ENCODE measurements around the gene INAFM2. TPM values are rescaled to one million over a fixed set of nuclear protein-coding genes. Genes with fewer than 3 reads are reported as not detected.

INAFM2 gene
- total and polyA plus RNA-seq, 2 donors (not counting 3 experiments of a cell fraction or from before 2014, with no cell fraction given): 10.4 to 24.1 TPM

DNA sequence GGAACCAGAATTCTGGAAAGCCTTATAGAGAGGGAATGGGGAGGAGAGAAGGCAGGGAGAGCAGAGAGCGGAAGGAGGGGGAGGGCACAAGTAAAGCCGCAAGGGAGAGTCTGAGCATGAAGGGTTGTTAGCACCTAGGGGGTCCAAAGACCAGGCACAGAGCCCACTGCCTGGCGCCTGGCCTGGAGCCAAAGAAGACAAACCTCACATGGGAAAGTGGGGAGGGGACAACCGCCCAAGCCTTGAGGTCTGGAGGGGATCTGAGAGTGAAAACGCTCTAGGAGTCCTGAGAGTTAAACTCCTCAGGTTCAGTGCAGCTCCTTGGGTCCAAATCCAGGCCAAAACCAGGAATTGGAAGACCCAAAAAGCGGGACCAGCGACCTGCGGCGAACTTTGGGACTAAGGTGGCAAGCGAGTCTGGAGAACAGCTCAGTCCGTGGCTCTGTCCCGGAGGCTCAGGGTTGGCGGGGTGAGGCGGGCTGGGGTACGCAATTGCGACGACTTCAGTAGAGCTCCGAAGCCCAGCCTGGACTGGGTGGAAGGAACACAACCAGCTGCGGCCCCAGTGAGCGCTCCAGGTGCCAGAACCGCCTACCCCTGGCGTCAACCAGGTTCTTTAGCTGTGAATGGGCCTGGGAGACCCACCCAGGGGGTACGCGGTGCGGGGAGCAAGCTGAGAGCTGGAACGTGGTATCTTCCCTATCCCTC lies 807 bp upstream of the INAFM2 start:
- Histone ChIP-seq H3K79me2 (ENCODE audit: control insufficient read depth, insufficient read depth, low read length) (peaks cover 11% of the 10 kb centered on the region), H3K4me3 (replicated peaks in 1 of 3; ENCODE audit: insufficient read depth in 1 of 3, low read depth in 1 of 3, low read length in 3 of 3) (no peak overlapping the region), H3K36me3 (ENCODE audit: control insufficient read depth in 2 of 2, extremely low read depth in 1 of 2, insufficient read depth in 2 of 2, low read length in 2 of 2) (no peaks in the 10 kb centered on the region), H3K9me1 (replicated peaks; ENCODE audit: control insufficient read depth, extremely low read depth, insufficient read depth, low read length) (no peaks in the 10 kb centered on the region), H3K4me2 (ENCODE audit: insufficient read depth, low read length) (peak overlapping the region; percentile 45), H2AFZ (ENCODE audit: low read depth, low read length) (peak overlapping the region; percentile 6), H3K9ac (replicated peaks; ENCODE audit: extremely low read depth, insufficient read depth, low read length) (no peak overlapping the region), H3K27ac (ENCODE audit: insufficient read depth, low read depth, low read length) (no peak overlapping the region), H3K27me3 (ENCODE audit: control insufficient read depth in 2 of 2, insufficient read depth in 2 of 2, low read length in 2 of 2) (no peaks in the 10 kb centered on the region), H3K9me3 (replicated peaks; ENCODE audit: control insufficient read depth, insufficient read depth, low read length) (no peaks in the 10 kb centered on the region), H3K4me1 (ENCODE audit: control insufficient read depth, extremely low read depth, insufficient read depth, low read length) (peaks cover 43% of the 10 kb centered on the region), H4K20me1 (replicated peaks; ENCODE audit: control insufficient read depth, extremely low read depth, insufficient read depth, low read length) (no peaks in the 10 kb centered on the region)
- TF ChIP-seq GATA2 (IDR thresholded peaks at IDR 0.05; ENCODE audit: insufficient read depth, insufficient read length, low read depth, low read length): no peak
- TF ChIP-seq EZH2 (IDR thresholded peaks at IDR 0.05; ENCODE audit: borderline replicate concordance, low read depth, low read length, severe bottlenecking): peak; percentile 32
- ChIA-PET CTCF (interaction anchor here (0.6 to 15.0 kb wide), 25 partner anchors 8 to 245 kb away, joined by 3 to 287 read pairs (median 4); partner anchors contain the start of genes BAHD1, CCDC9B and PLCB2), POLR2A (interaction anchor here (0.7 to 2.3 kb wide), 2 partner anchors 11 to 18 kb away, joined by 6 to 11 read pairs; partner anchors contain the start of gene CCDC9B)
- no TSS peak for BruUV-seq (replicated peaks)
- DNase-seq (ENCODE audit: low read depth, low spot score): no peak
- no peak for FAIRE-seq
- dilution Hi-C loops (cut with MboI; ENCODE audit: extremely low pct_ligation_motif_present, low sequenced_read_pairs): no loop called here
- intact Hi-C loops (cut with micrococcal nuclease): loop anchor here (1.0 kb wide), 4 partner anchors 7 to 100 kb away; partner anchors contain the start of gene DISP2

DNA sequence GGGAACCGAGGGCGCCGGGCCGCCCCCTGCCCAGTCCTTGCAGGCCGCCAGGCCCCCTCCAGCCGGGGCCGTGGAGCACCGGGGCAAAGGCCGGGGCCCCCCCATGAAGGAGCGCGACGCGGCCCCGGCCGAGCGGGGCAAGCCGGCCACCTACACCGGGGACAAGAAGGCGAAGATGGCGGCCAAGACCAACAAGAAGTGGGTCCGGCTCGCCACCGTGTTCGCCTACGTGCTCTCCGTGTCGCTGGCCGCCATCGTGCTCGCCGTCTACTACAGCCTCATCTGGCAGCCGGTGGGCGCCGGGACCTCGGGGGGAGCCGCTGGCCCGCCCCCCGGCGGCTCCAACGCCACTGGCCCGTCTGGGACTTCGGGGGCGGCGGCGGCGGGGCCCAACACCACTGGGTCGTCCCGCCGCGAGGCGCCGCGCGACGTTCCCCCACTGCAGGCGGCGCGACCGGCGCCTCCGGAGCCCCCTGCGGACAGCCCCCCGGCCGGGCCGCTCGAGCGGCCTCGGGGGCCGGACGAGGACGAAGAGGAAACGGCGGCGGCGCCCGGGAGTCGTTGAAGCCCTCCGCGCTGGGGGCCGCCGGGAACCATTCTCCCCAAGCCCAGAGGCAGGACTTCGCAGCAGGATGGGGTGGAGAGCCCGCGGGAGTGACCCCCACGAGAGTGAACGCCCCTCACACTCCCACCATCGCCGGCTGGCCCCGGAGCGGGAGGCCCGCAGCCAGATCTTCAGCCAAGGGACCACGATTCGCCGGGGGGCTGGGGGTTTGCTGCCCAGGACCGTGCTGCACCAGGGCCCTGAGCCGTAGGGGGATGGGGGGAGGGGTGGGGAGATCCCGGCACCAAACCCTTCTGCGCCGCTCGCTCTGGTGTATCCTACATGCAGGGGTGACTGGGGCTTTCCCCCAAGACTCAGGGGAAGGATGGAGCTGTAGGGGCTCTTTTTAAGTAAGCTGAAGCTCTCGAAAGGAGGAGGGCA lies 753 bp downstream of the INAFM2 start:
- Histone ChIP-seq H4K20me1 (replicated peaks; ENCODE audit: control insufficient read depth, extremely low read depth, insufficient read depth, low read length) (no peaks in the 10 kb centered on the region), H3K79me2 (ENCODE audit: control insufficient read depth, insufficient read depth, low read length) (peaks cover 11% of the 10 kb centered on the region), H2AFZ (ENCODE audit: low read depth, low read length) (peak overlapping the region; percentile 24), H3K27ac (ENCODE audit: insufficient read depth, low read depth, low read length) (peak overlapping the region; percentile 8), H3K9me1 (replicated peaks; ENCODE audit: control insufficient read depth, extremely low read depth, insufficient read depth, low read length) (no peaks in the 10 kb centered on the region), H3K27me3 (ENCODE audit: control insufficient read depth in 2 of 2, insufficient read depth in 2 of 2, low read length in 2 of 2) (no peaks in the 10 kb centered on the region), H3K9me3 (replicated peaks; ENCODE audit: control insufficient read depth, insufficient read depth, low read length) (no peaks in the 10 kb centered on the region), H3K4me2 (ENCODE audit: insufficient read depth, low read length) (peak overlapping the region; percentile 90), H3K4me3 (replicated peaks in 1 of 3; ENCODE audit: insufficient read depth in 1 of 3, low read depth in 1 of 3, low read length in 3 of 3) (peak overlapping the region; percentile 57 to 79 (median 67)), H3K9ac (replicated peaks; ENCODE audit: extremely low read depth, insufficient read depth, low read length) (peak overlapping the region; percentile 67), H3K4me1 (ENCODE audit: control insufficient read depth, extremely low read depth, insufficient read depth, low read length) (peaks cover 57% of the 10 kb centered on the region), H3K36me3 (ENCODE audit: control insufficient read depth in 2 of 2, extremely low read depth in 1 of 2, insufficient read depth in 2 of 2, low read length in 2 of 2) (no peaks in the 10 kb centered on the region)
- TF ChIP-seq, protein P1, sequence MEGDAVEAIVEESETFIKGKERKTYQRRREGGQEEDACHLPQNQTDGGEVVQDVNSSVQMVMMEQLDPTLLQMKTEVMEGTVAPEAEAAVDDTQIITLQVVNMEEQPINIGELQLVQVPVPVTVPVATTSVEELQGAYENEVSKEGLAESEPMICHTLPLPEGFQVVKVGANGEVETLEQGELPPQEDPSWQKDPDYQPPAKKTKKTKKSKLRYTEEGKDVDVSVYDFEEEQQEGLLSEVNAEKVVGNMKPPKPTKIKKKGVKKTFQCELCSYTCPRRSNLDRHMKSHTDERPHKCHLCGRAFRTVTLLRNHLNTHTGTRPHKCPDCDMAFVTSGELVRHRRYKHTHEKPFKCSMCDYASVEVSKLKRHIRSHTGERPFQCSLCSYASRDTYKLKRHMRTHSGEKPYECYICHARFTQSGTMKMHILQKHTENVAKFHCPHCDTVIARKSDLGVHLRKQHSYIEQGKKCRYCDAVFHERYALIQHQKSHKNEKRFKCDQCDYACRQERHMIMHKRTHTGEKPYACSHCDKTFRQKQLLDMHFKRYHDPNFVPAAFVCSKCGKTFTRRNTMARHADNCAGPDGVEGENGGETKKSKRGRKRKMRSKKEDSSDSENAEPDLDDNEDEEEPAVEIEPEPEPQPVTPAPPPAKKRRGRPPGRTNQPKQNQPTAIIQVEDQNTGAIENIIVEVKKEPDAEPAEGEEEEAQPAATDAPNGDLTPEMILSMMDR (IDR thresholded peaks at IDR 0.05; ENCODE audit: extremely low read depth in 1 of 2, insufficient read depth in 1 of 2, low read depth in 1 of 2, low read length in 2 of 2): no peak
- TF ChIP-seq JUN (IDR thresholded peaks at IDR 0.05; ENCODE audit: borderline replicate concordance, insufficient read depth, insufficient read length, low read depth) (no peak), POLR2A (IDR thresholded peaks at IDR 0.05; ENCODE audit: low read depth, low read length) (no peak), EZH2 (IDR thresholded peaks at IDR 0.05; ENCODE audit: borderline replicate concordance, low read depth, low read length, severe bottlenecking) (no peak), POLR2AphosphoS5 (IDR thresholded peaks at IDR 0.05; ENCODE audit: insufficient read depth, low read depth, low read length) (no peak), FOS (IDR thresholded peaks at IDR 0.05; ENCODE audit: borderline replicate concordance, insufficient read depth, low read length) (no peak), GATA2 (IDR thresholded peaks at IDR 0.05; ENCODE audit: insufficient read depth, insufficient read length, low read depth, low read length) (no peak), MYC (IDR thresholded peaks at IDR 0.05; ENCODE audit: low read depth, low read length) (no peak)
- TF ChIP-seq, protein P2, sequence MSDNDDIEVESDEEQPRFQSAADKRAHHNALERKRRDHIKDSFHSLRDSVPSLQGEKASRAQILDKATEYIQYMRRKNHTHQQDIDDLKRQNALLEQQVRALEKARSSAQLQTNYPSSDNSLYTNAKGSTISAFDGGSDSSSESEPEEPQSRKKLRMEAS (IDR thresholded peaks at IDR 0.05; ENCODE audit: insufficient read depth, insufficient read length): no peak
- POLR2A ChIA-PET: interaction anchor here (1.2 kb wide), 1 partner anchor 10 kb away, joined by 4 read pairs; no protein-coding TSS in a partner anchor
- intact Hi-C loops (cut with micrococcal nuclease) (loop anchor here (1.0 kb wide), 4 partner anchors 9 to 98 kb away; partner anchors contain the start of gene DISP2), dilution Hi-C loops (cut with MboI; ENCODE audit: extremely low pct_ligation_motif_present, low sequenced_read_pairs) (no loop called here)
- CTCF ChIA-PET: interaction anchor here (1.0 to 15.0 kb wide), 11 partner anchors 10 to 277 kb away, joined by 3 to 287 read pairs (median 6); partner anchors contain the start of gene CCDC9B
- no peak for FAIRE-seq
- no TSS peak for BruUV-seq (replicated peaks)
- peak; percentile 37 for DNase-seq (ENCODE audit: low read depth, low spot score)
